Stimulated activated CD4-positive, alpha-beta T cell treated with anti-CD3 and anti-CD28 coated beads, Interleukin-15, amount 100 ng/mL, for 48 hours (primary cell): ENCODE measurements around the gene OR10A5.
"Not testable (repeated sequence)": the region's sequence is repeated elsewhere in the genome, so short reads cannot be mapped to it uniquely, and the experiment has no call there.

Experiments
- DNase-seq, 2 donors: peaks; one replicate each; pipeline ENCODE4 v3.0.0-alpha.2; 2020; ENCODE audit warnings: low read depth in 2 of 2

The OR10A5 gene

GRCh38 chr11:6876325-6876724, 30.8 kb downstream of the OR10A5 start, which contains the start of gene OR10A4:
Gene OR10A4, plus strand, starts transcription at chr11:6876625. Its CDS starts 23 bp downstream, at chr11:6876648.
- no peak for DNase-seq

GRCh38 chr11:6876914-6877313, 31.4 kb downstream of the OR10A5 start:
- no peak for DNase-seq

GRCh38 chr11:6882751-6883150, 37.3 kb downstream of the OR10A5 start:
- no peak for DNase-seq

GRCh38 chr11:6887711-6888110, 42.2 kb downstream of the OR10A5 start:
- DNase-seq, result not testable (repeated sequence)

GRCh38 chr11:6888830-6889229, 43.3 kb downstream of the OR10A5 start:
- no peak for DNase-seq

- no peak for DNase-seq
Observed at GRCh38 chr11:6889835-6890234, 44.4 kb downstream of the OR10A5 start.

GRCh38 chr11:6892400-6892799, 46.9 kb downstream of the OR10A5 start, which contains the start of gene OR2D2:
Gene OR2D2, minus strand, starts transcription at chr11:6892500. Its CDS starts 0 bp downstream, at chr11:6892500.
- DNase-seq, result no peak

- DNase-seq, result no peak
Observed at GRCh38 chr11:6894097-6894496, 48.6 kb downstream of the OR10A5 start.

- DNase-seq, result no peak
Observed at GRCh38 chr11:6895010-6895409, 49.5 kb downstream of the OR10A5 start.
